HG02588 (cell line): ENCODE data around the gene PCSK5.

Source experiments
- ATAC-seq: cut with Tn5 transposase; IDR thresholded peaks from one replicate; pipeline ENCODE4 v1.9.1; 2021; ENCODE audit warnings: mild to moderate bottlenecking, moderate library complexity; ENCODE audit not compliant: unreplicated experiment

The PCSK5 gene

GRCh38 chr9:76176171-76176570, 285.7 kb downstream of the PCSK5 start:
- no peak for ATAC-seq

GRCh38 chr9:76177931-76178330, 287.5 kb downstream of the PCSK5 start:
- no peak for ATAC-seq

- ATAC-seq, result no peak
Observed at GRCh38 chr9:76180541-76180940, 290.1 kb downstream of the PCSK5 start.

- ATAC-seq, result no peak
Observed at GRCh38 chr9:76181020-76181641, 290.7 kb downstream of the PCSK5 start.

GRCh38 chr9:76181781-76182180, 291.3 kb downstream of the PCSK5 start:
- no peak for ATAC-seq

- no peak for ATAC-seq
Observed at GRCh38 chr9:76185432-76185831, 295.0 kb downstream of the PCSK5 start.

- no peak for ATAC-seq
Observed at GRCh38 chr9:76188286-76188685, 297.8 kb downstream of the PCSK5 start.

- no peak for ATAC-seq
Observed at GRCh38 chr9:76188905-76189304, 298.4 kb downstream of the PCSK5 start.

- ATAC-seq, result no peak
Observed at GRCh38 chr9:76191493-76191892, 301.0 kb downstream of the PCSK5 start.

- ATAC-seq, result no peak
Observed at GRCh38 chr9:76192013-76192412, 301.5 kb downstream of the PCSK5 start.

- ATAC-seq, result no peak
Observed at GRCh38 chr9:76194896-76195295, 304.4 kb downstream of the PCSK5 start.

GRCh38 chr9:76198336-76198735, 307.9 kb downstream of the PCSK5 start:
- ATAC-seq, result no peak

GRCh38 chr9:76200315-76200714, 309.8 kb downstream of the PCSK5 start:
- ATAC-seq, result no peak

GRCh38 chr9:76200745-76201144, 310.3 kb downstream of the PCSK5 start:
- no peak for ATAC-seq

GRCh38 chr9:76203373-76203772, 312.9 kb downstream of the PCSK5 start:
- no peak for ATAC-seq

- no peak for ATAC-seq
Observed at GRCh38 chr9:76206821-76207220, 316.3 kb downstream of the PCSK5 start.

GRCh38 chr9:76213751-76214150, 323.3 kb downstream of the PCSK5 start:
- ATAC-seq, result no peak

GRCh38 chr9:76215066-76215465, 324.6 kb downstream of the PCSK5 start:
- no peak for ATAC-seq

- no peak for ATAC-seq
Observed at GRCh38 chr9:76216161-76216649, 325.7 kb downstream of the PCSK5 start.

- ATAC-seq, result no peak
Observed at GRCh38 chr9:76218117-76218885, 327.8 kb downstream of the PCSK5 start.

- no peak for ATAC-seq
Observed at GRCh38 chr9:76218886-76219445, 328.5 kb downstream of the PCSK5 start.

GRCh38 chr9:76219560-76220151, 329.2 kb downstream of the PCSK5 start:
- ATAC-seq, result no peak
